PC-3 (cell line): ENCODE data around the gene SPR. TPM values are rescaled to one million over a fixed set of nuclear protein-coding genes. Genes with fewer than 3 reads are reported as not detected.
A peak's percentile ranks its signal among the peaks of the same experiment; 100 is the strongest.

Experiments
- ATAC-seq: fragments of 200-7000 bp; cut with Tn5 transposase; 2 replicates; pipeline ENCODE4 v1.9.1; 2020; ENCODE audit warnings: mild to moderate bottlenecking, moderate library complexity
- BruUV-seq: library from RNA; stranded (reverse); fragments of 400-500 nt; replicated peaks from 2 replicates; lab custom pipeline; 2021; lab: Mats Ljungman, UMichigan
- CTCF ChIA-PET: fragments of 300-600 bp; sonication (Branson Sonifier 250); formaldehyde crosslinking; loops from one replicate; lab custom pipeline; 2022; ENCODE audit warnings: antibody characterized with exemption; lab: Charles Lee
- POLR2A ChIA-PET: fragments of 300-600 bp; sonication (Branson Sonifier 250); formaldehyde crosslinking; loops from one replicate; lab custom pipeline; 2022; ENCODE audit warnings: antibody characterized with exemption; ENCODE audit not compliant: unreplicated experiment; lab: Charles Lee
- DNase-seq: peaks from one replicate; pipeline ENCODE4 v3.0.0-alpha.2; 2015
- H2AFZ ChIP-seq: fragments of 300-600 bp; sonication (generic); 2 replicates; pipeline ENCODE4 v1.6.0; 2016; ENCODE audit warnings: antibody characterized with exemption, low read length
- H3F3A ChIP-seq: fragments of 300-600 bp; sonication (generic); one replicate; pipeline ENCODE4 v1.6.0; 2017; ENCODE audit warnings: antibody characterized with exemption, low read length, control low read depth, mild to moderate bottlenecking; ENCODE audit not compliant: unreplicated experiment
- H3K27ac ChIP-seq: fragments of 300-600 bp; sonication (generic); 2 replicates; pipeline ENCODE4 v1.5.1; 2016; ENCODE audit warnings: mild to moderate bottlenecking, low read length
- H3K27me3 ChIP-seq: fragments of 300-600 bp; sonication (generic); 2 replicates; pipeline ENCODE4 v1.6.1; 2016; ENCODE audit warnings: low read length, mixed read lengths
- H3K36me3 ChIP-seq: fragments of 300-600 bp; sonication (generic); 2 replicates; pipeline ENCODE4 v1.6.1; 2016; ENCODE audit warnings: low read depth, mixed run types, low read length, mixed read lengths
- H3K4me1 ChIP-seq: fragments of 300-600 bp; sonication (generic); 2 replicates; pipeline ENCODE4 v1.5.1; 2016; ENCODE audit warnings: low read length; ENCODE audit not compliant: insufficient read depth
- H3K4me2 ChIP-seq: fragments of 300-600 bp; sonication (generic); 2 replicates; pipeline ENCODE4 v1.6.0; 2016; ENCODE audit warnings: low read length
- H3K4me3 ChIP-seq: fragments of 300-600 bp; sonication (generic); 2 replicates; pipeline ENCODE4 v1.5.1; 2016; ENCODE audit warnings: mild to moderate bottlenecking, low read length, mixed read lengths
- H3K79me2 ChIP-seq: fragments of 300-600 bp; sonication (generic); 2 replicates; pipeline ENCODE4 v1.6.1; 2017; ENCODE audit warnings: low read length, mixed read lengths
- H3K9ac ChIP-seq: fragments of 300-600 bp; sonication (generic); 2 replicates; pipeline ENCODE4 v1.6.0; 2016; ENCODE audit warnings: mild to moderate bottlenecking, low read length
- H3K9me2 ChIP-seq: fragments of 300-600 bp; sonication (generic); replicated peaks from 2 replicates; pipeline ENCODE4 v1.6.1; 2016; ENCODE audit warnings: mixed run types, low read length, mixed read lengths
- H3K9me3 ChIP-seq: fragments of 300-600 bp; sonication (generic); 2 replicates; pipeline ENCODE4 v1.6.1; 2016; ENCODE audit warnings: low read length, mixed read lengths
- H4K20me1 ChIP-seq: fragments of 300-600 bp; sonication (generic); 2 replicates; pipeline ENCODE4 v1.6.1; 2016; ENCODE audit warnings: low read length, mixed read lengths
- CTCF ChIP-seq: fragments of 300-600 bp; sonication (generic); conservative IDR thresholded peaks from 2 replicates; pipeline ENCODE4 v1.5.1; 2017; ENCODE audit warnings: antibody characterized with exemption, low read depth, mild to moderate bottlenecking, low read length
- EZH2 ChIP-seq: fragments of 300-600 bp; sonication (generic); IDR thresholded peaks from one replicate; pipeline ENCODE4 v1.6.1; 2017; ENCODE audit warnings: antibody characterized with exemption, mild to moderate bottlenecking, low read length; ENCODE audit not compliant: unreplicated experiment
- EZH2phosphoT487 ChIP-seq: fragments of 300-600 bp; sonication (generic); IDR thresholded peaks from 2 replicates; pipeline ENCODE4 v1.6.1; 2018; ENCODE audit warnings: mild to moderate bottlenecking, antibody characterized with exemption, low read length, borderline replicate concordance
- intact Hi-C: fragments of 100-400 bp; cut with micrococcal nuclease; formaldehyde crosslinking; loops from 2 replicates; pipeline ENCODE4 v1.9.0; 2023
- total RNA-seq: library from RNA; depleted of rRNA; stranded (reverse); fragments of >200 nt; gene quantifications from 2 replicates; pipeline ENCODE4 v1.2.3, GENCODE V29; 2014

Gene SPR
- total RNA-seq, 1 experiment from 2014 or later = 69.4 TPM

GRCh38 chr2:72851333-72851732, 35.9 kb upstream of the SPR start:
- Histone ChIP-seq H3K27me3 (peaks cover 16% of the 10 kb centered on the region; the same call in 1 of the 2 replicates), H3K36me3 (no peaks in the 10 kb centered on the region), H3F3A (no peaks in the 10 kb centered on the region), H3K9me2 (no peaks in the 10 kb centered on the region), H3K9me3 (no peaks in the 10 kb centered on the region), H2AFZ (no peak overlapping the region), H3K27ac (no peak overlapping the region), H3K4me3 (no peak overlapping the region), H3K4me2 (no peak overlapping the region), H3K79me2 (no peaks in the 10 kb centered on the region), H3K4me1 (no peaks in the 10 kb centered on the region), H3K9ac (no peak overlapping the region), H4K20me1 (no peaks in the 10 kb centered on the region)
- intact Hi-C loops = no loop called here
- DNase-seq (no peak), ATAC-seq (no peak)
- TF ChIP-seq EZH2phosphoT487 (no peak), EZH2 (no peak), CTCF (no peak)
- no TSS peak for BruUV-seq
- POLR2A ChIA-PET = no interaction called here
- CTCF ChIA-PET = no interaction called here

GRCh38 chr2:72859831-72860262, 27.4 kb upstream of the SPR start:
- Histone ChIP-seq H3K79me2 (no peaks in the 10 kb centered on the region), H3K27ac (no peak overlapping the region), H2AFZ (no peak overlapping the region), H3F3A (no peaks in the 10 kb centered on the region), H3K36me3 (no peaks in the 10 kb centered on the region), H3K9ac (no peak overlapping the region), H3K9me3 (no peaks in the 10 kb centered on the region), H3K4me1 (peaks cover 14% of the 10 kb centered on the region), H3K27me3 (0 out of 2 replicates have a peak, but pooled peaks cover 10% of the 10 kb centered on the region), H3K4me2 (no peak overlapping the region), H4K20me1 (no peaks in the 10 kb centered on the region), H3K4me3 (no peak overlapping the region), H3K9me2 (no peaks in the 10 kb centered on the region)
- peak; percentile 94 for DNase-seq
- ChIA-PET CTCF (interaction anchor here (0.6 to 1.7 kb wide), 2 partner anchors 79 to 92 kb away, joined by 3 to 5 read pairs; no protein-coding TSS in a partner anchor), POLR2A (no interaction called here)
- no TSS peak for BruUV-seq
- intact Hi-C loops = loop anchor here (1.0 kb wide), 1 partner anchor 89 kb away; no protein-coding TSS in a partner anchor
- peak; percentile 68 for ATAC-seq
- TF ChIP-seq CTCF (peak; percentile 87), EZH2 (no peak)

- H3K4me3 ChIP-seq = peak overlapping the region; percentile 71
- no peaks in the 10 kb centered on the region for H3K36me3 ChIP-seq
- intact Hi-C loops = loop anchor here (1.0 to 2.0 kb wide), 2 partner anchors 24 to 92 kb away; partner anchors contain the start of gene SPR
- ChIA-PET CTCF (interaction anchor here (0.5 to 1.0 kb wide), 8 partner anchors 24 to 450 kb away, joined by 3 to 5 read pairs (median 3); partner anchors contain the start of gene SPR), POLR2A (interaction anchor here (0.5 kb wide), 1 partner anchor 21 kb away, joined by 3 read pairs; no protein-coding TSS in a partner anchor)
- ATAC-seq (peak; percentile 96), DNase-seq (peak; percentile 97)
- H3K9ac ChIP-seq = no peak overlapping the region
- H3K4me2 ChIP-seq = peak overlapping the region; percentile 99
- no peaks in the 10 kb centered on the region for H3F3A ChIP-seq
- peak overlapping the region; percentile 98 for H2AFZ ChIP-seq
- TF ChIP-seq CTCF = peak; percentile 97
- TF ChIP-seq EZH2phosphoT487 = no peak
- H3K27me3 ChIP-seq = 0 out of 2 replicates have a peak, but pooled peaks cover 7% of the 10 kb centered on the region
- no peaks in the 10 kb centered on the region for H3K9me2 ChIP-seq
- no TSS peak for BruUV-seq
- no peak overlapping the region for H3K27ac ChIP-seq
- H3K4me1 ChIP-seq = peaks cover 19% of the 10 kb centered on the region
- H3K79me2 ChIP-seq = no peaks in the 10 kb centered on the region
- H4K20me1 ChIP-seq = no peaks in the 10 kb centered on the region
- H3K9me3 ChIP-seq = no peaks in the 10 kb centered on the region
Observed at GRCh38 chr2:72862239-72862988, 24.8 kb upstream of the SPR start.
